ENCODE measurements around the gene CASK. TPM values are rescaled to one million over a fixed set of nuclear protein-coding genes. Genes with fewer than 3 reads are reported as not detected.

The CASK gene

DNA sequence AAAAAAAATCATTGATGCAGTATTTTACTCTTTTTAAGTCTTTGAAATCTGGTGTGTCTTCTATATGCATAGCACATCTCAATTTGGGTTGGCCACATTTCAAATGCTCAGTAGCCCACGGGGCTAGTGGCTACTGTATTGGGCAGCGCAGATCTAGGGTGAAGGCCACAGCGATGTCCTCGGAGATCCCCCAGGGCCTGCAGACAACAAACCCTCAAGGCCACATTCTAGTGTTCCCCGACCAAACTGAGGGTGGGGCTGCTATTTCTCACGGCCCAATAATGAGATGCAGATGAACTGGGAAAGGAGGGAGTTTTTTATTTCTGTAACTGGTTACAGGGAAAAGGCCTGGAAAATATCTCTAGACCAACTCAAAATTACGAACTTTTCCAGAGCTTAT is 452.6 kb downstream of the CASK start:
- Histone ChIP-seq H3K18ac (ENCODE audit: low read depth in 1 of 2, low read length in 2 of 2) (no peak overlapping the region), H3K9ac (ENCODE audit: low read length) (no peak overlapping the region), H3K4me3 (ENCODE audit: insufficient read depth in 1 of 2, low read depth in 1 of 2, low read length in 2 of 2) (no peak overlapping the region), H3K4me2 (ENCODE audit: low read length, poor library complexity, severe bottlenecking) (no peak overlapping the region), H3K23ac (ENCODE audit: low read length in 2 of 2) (no peak overlapping the region), H4K8ac (ENCODE audit: low read length) (no peak overlapping the region), H3K4me1 (ENCODE audit: control insufficient read depth, insufficient read depth, low read depth, low read length) (peaks cover 19% of the 10 kb centered on the region), H2BK5ac (ENCODE audit: low read depth, low read length, poor library complexity, severe bottlenecking) (no peak overlapping the region), H3K79me1 (replicated peaks; ENCODE audit: low read length, poor library complexity, severe bottlenecking) (no peaks in the 10 kb centered on the region), H3K4ac (ENCODE audit: low read depth in 1 of 2, low read length in 2 of 2) (no peak overlapping the region), H2BK15ac (ENCODE audit: low read depth, poor library complexity, severe bottlenecking) (no peak overlapping the region), H2AFZ (ENCODE audit: low read depth, low read length) (no peak overlapping the region), H3K14ac (ENCODE audit: low read length in 2 of 2) (no peak overlapping the region), H2AK5ac (ENCODE audit: low read length, severe bottlenecking) (no peak overlapping the region), H4K91ac (ENCODE audit: low read length) (no peak overlapping the region), H3K36me3 (ENCODE audit: control insufficient read depth in 1 of 2, insufficient read depth in 2 of 2, low read depth in 1 of 2, low read length in 2 of 2) (no peaks in the 10 kb centered on the region), H3K9me3 (ENCODE audit: control insufficient read depth, low read length) (no peaks in the 10 kb centered on the region), H2BK120ac (ENCODE audit: low read depth, low read length) (no peak overlapping the region), H2BK12ac (ENCODE audit: low read length in 2 of 2) (no peak overlapping the region), H3K27ac (ENCODE audit: low read length, poor library complexity, severe bottlenecking) (no peak overlapping the region), H3K27me3 (ENCODE audit: control insufficient read depth in 1 of 2, insufficient read depth in 1 of 2, low read length in 2 of 2) (peaks cover 0 to 8% of the 10 kb centered on the region in 2 experiments)
- no peak for DNase-seq
- WGBS: 100% methylated on average over 1 of the region's 7 CpGs

DNA sequence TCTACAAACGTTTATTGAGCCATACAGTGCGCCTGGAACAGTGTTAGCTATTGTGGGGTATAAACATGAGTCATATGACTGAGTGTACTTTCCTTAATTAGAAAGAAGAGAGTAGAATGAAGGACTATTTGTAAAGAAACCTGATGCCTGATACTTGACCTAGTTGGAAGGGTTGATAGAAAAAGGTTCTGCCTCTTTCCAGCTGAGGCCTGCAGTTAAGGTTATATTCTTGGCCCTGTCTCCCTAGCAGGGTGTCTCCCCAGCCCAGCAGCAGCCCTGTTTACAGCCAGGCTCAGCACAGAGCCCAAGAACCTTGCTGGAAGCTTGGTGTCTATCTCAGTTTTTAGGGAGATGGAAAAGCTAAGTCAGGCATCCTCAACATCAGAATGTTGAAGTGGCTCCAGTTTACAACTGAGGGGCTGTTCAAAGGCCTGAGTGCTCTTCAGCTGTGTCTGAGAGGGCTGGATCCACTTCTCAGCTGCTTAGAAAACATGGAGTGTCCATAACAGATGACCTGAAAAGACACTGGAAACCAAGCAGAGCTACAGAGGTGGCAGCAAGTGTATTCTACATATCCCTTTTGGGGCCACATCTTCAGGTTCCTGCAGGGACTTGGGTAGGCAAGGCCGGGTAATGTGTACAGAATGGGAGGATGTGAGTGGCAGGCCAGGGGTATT is 454.6 kb downstream of the CASK start:
- H3K9ac ChIP-seq (ENCODE audit: low read length): no peak overlapping the region
- DNase-seq: peak; percentile 30
- no peak overlapping the region for H3K23ac ChIP-seq (ENCODE audit: low read length in 2 of 2)
- H3K27ac ChIP-seq (ENCODE audit: low read length, poor library complexity, severe bottlenecking): no peak overlapping the region
- no peak overlapping the region for H2BK5ac ChIP-seq (ENCODE audit: low read depth, low read length, poor library complexity, severe bottlenecking)
- no peak overlapping the region for H2BK15ac ChIP-seq (ENCODE audit: low read depth, poor library complexity, severe bottlenecking)
- no peak overlapping the region for H2AFZ ChIP-seq (ENCODE audit: low read depth, low read length)
- no peak overlapping the region for H2AK5ac ChIP-seq (ENCODE audit: low read length, severe bottlenecking)
- H3K27me3 ChIP-seq (ENCODE audit: control insufficient read depth in 1 of 2, insufficient read depth in 1 of 2, low read length in 2 of 2): peaks cover 0 to 9% of the 10 kb centered on the region in 2 experiments
- H3K9me3 ChIP-seq (ENCODE audit: control insufficient read depth, low read length): no peaks in the 10 kb centered on the region
- H3K4me3 ChIP-seq (ENCODE audit: insufficient read depth in 1 of 2, low read depth in 1 of 2, low read length in 2 of 2): no peak overlapping the region
- H4K91ac ChIP-seq (ENCODE audit: low read length): no peak overlapping the region
- H3K4ac ChIP-seq (ENCODE audit: low read depth in 1 of 2, low read length in 2 of 2): no peak overlapping the region
- no peak overlapping the region for H2BK12ac ChIP-seq (ENCODE audit: low read length in 2 of 2)
- H2BK120ac ChIP-seq (ENCODE audit: low read depth, low read length): no peak overlapping the region
- no peaks in the 10 kb centered on the region for H3K79me1 ChIP-seq (replicated peaks; ENCODE audit: low read length, poor library complexity, severe bottlenecking)
- no peaks in the 10 kb centered on the region for H3K36me3 ChIP-seq (ENCODE audit: control insufficient read depth in 1 of 2, insufficient read depth in 2 of 2, low read depth in 1 of 2, low read length in 2 of 2)
- H3K4me2 ChIP-seq (ENCODE audit: low read length, poor library complexity, severe bottlenecking): no peak overlapping the region
- no peak overlapping the region for H3K18ac ChIP-seq (ENCODE audit: low read depth in 1 of 2, low read length in 2 of 2)
- WGBS: 46% methylated on average over 3 of the region's 3 CpGs
- peak overlapping the region; percentile 37 for H4K8ac ChIP-seq (ENCODE audit: low read length)
- H3K14ac ChIP-seq (ENCODE audit: low read length in 2 of 2): no peak overlapping the region
- H3K4me1 ChIP-seq (ENCODE audit: control insufficient read depth, insufficient read depth, low read depth, low read length): peaks cover 12% of the 10 kb centered on the region

Small RNAs within 50 kb of the gene (small RNA-seq; reads per million reads assigned to genes)
- not detected for gene AL353691.2 (ENCODE audit: low read depth)
- gene RN7SL144P (ENCODE audit: low read depth): not detected
- not detected for gene RNU6-1321P (ENCODE audit: low read depth)
- gene RNU6-202P (ENCODE audit: low read depth): not detected

All from mesenchymal stem cell (in vitro differentiated cells and primary cell).